Right lobe of liver (tissue), 4 donors: ENCODE data around the gene MTHFS.

Experiments
- POLR2A ChIP-seq: fragments of 450-650 bp; IDR thresholded peaks from one replicate; pipeline ENCODE4 v1.6.1; 2017; ENCODE audit warnings: antibody characterized with exemption, mild to moderate bottlenecking
- TF ChIP-seq, protein P1 (sequence below), 4 donors: fragments of 200-600 bp in 3 of 4; fragments of 450-650 bp in 1 of 4; IDR thresholded peaks; one replicate each; pipeline versions ENCODE4 v1.5.1 to v1.8.0; 2016 to 2022; ENCODE audit warnings: antibody characterized with exemption in 4 of 4, mild to moderate bottlenecking in 2 of 4
- donor health status: DM: no; HTN: no; CAD: no.
- donor health status: DM: no; HTN: no; CAD: no.
- donor health status: DM: no; HTN: yes; CAD: no.

DNA sequence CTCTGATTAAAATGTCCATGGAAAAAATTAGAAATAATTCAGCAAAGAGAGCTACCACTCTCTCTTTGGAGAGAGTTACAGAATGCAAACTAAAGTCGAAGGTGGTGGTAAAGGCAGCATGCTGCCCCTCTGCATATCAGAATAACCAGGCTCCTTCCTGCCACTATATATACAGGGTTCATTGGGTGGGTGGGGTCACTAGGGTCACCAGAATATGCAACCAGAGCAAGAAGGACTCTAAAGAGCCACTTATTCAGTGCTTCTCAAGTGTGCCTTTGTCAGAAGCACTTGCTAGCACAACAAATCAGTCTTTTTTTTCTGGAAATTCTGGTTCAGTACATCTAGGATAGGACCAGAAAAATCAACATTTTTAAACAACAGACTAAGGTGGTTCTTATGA is 70.0 kb downstream of the MTHFS start:
- TF ChIP-seq, protein P1, sequence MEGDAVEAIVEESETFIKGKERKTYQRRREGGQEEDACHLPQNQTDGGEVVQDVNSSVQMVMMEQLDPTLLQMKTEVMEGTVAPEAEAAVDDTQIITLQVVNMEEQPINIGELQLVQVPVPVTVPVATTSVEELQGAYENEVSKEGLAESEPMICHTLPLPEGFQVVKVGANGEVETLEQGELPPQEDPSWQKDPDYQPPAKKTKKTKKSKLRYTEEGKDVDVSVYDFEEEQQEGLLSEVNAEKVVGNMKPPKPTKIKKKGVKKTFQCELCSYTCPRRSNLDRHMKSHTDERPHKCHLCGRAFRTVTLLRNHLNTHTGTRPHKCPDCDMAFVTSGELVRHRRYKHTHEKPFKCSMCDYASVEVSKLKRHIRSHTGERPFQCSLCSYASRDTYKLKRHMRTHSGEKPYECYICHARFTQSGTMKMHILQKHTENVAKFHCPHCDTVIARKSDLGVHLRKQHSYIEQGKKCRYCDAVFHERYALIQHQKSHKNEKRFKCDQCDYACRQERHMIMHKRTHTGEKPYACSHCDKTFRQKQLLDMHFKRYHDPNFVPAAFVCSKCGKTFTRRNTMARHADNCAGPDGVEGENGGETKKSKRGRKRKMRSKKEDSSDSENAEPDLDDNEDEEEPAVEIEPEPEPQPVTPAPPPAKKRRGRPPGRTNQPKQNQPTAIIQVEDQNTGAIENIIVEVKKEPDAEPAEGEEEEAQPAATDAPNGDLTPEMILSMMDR (IDR thresholded peaks at IDR 0.05), result no peak
- TF ChIP-seq POLR2A, result no peak
